HG03066 (cell line): ENCODE data around the gene SHCBP1.
"Not testable (repeated sequence)": the region's sequence is repeated elsewhere in the genome, so short reads cannot be mapped to it uniquely, and the experiment has no call there.

Experiments used
- ATAC-seq: cut with Tn5 transposase; IDR thresholded peaks from one replicate; pipeline ENCODE4 v1.9.1; 2021; ENCODE audit warnings: low read depth; ENCODE audit not compliant: unreplicated experiment

Gene SHCBP1, protein sequence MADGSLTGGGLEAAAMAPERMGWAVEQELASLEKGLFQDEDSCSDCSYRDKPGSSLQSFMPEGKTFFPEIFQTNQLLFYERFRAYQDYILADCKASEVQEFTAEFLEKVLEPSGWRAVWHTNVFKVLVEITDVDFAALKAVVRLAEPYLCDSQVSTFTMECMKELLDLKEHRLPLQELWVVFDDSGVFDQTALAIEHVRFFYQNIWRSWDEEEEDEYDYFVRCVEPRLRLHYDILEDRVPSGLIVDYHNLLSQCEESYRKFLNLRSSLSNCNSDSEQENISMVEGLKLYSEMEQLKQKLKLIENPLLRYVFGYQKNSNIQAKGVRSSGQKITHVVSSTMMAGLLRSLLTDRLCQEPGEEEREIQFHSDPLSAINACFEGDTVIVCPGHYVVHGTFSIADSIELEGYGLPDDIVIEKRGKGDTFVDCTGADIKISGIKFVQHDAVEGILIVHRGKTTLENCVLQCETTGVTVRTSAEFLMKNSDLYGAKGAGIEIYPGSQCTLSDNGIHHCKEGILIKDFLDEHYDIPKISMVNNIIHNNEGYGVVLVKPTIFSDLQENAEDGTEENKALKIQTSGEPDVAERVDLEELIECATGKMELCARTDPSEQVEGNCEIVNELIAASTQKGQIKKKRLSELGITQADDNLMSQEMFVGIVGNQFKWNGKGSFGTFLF

DNA sequence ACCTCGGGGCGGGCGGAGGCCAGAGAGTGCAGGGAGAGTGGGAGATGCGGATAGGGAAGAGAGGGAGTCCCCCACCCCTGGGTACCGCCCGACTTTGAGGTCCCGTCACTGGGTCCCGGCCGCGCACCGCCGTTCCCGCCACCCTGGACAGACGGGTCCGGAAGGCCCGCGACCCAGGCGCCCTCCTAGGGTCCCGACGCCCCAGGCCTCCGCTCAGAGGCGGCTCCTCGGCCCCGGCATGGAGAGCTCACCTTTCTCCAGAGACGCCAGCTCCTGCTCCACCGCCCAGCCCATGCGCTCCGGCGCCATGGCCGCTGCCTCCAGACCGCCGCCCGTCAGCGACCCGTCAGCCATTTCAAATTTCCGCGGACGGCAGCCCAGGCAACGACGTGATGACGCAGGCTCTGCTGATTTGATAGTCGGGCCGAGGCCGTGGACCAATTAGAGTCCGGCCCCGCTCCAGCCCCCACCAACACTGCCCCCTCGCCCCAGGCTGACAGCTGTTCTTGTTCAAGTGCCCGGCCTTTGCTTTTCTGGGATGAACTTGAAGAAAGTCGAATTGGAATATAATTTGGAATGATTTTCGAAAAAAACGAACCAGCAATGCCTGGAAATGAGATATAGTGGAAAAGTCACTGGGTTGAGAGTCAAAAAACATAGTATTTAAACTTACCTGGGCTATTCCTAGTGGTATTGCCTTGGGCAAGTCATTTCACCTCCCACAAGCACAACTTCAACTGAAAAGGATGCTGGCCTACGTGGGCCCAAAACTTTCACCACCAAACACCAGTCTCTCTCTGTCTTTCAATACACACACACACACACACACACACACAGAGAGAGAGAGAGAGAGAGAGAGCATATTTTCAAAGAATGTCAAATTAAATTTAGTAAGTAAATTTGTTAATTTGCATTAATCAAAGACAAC lies at the start of gene SHCBP1:
TSS of gene SHCBP1 (minus strand) at position 374 of the 928 bp plus-strand sequence. CDS start at position 354, 20 bp downstream.
- peak; percentile 85 for ATAC-seq

DNA sequence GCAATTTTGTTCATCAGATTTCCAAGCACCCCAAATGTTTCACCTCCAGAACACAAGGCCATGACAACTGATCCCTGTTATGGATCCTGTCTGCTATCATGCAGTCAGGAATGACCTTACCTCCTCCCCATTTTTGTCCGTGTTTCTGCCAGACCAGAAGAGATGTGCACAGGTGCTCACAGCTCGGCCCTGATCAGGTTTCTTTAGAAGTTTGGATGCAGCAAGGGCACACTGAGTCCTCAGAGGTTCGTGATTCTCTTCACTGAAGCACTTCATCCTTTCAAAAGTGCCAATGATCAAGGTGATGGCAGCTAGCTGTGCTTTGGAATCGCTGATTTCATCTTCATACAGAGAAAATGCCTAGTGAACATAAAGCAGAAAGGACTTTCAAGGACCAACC lies 40.9 kb upstream of the SHCBP1 start:
- no peak for ATAC-seq

DNA sequence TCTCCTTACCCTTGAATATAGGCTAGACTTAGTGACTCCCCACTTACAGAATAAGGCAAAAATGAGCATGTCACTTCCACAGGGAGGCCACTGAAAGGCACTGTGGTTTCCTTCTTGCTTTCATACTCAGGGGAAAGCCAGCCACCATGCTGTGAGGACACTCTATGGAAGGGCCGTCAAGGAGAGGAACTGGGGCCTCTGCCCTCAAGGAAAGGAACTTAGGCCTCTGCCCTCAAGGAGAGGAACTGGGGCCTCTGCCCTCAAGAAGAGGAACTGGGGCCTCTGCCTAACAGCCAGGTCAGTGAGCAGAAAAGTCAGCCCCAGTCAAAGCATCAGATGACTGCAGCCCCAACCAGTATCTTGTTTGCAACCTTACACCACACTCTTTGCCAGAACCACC lies 37.7 kb upstream of the SHCBP1 start:
- peak; percentile 98 for ATAC-seq

DNA sequence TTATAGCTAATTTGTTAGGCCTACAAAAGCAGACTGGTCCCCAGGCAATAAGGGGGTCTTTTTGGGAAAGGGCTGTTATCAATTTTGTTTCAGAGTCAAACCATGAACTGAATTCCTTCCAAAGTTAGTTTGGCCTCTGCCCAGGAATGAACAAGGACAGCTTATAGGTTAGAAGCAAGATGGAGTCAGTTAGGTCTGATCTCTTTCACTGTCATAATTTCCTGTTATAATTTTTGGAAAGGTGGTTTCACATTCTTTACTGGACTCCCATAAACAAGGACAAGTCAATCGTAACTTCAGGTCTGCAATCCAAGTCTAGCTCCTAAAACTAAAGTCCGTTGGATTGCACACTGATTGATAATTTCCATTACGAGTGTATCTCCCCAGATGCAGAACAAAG lies 30.1 kb upstream of the SHCBP1 start:
- ATAC-seq = no peak

DNA sequence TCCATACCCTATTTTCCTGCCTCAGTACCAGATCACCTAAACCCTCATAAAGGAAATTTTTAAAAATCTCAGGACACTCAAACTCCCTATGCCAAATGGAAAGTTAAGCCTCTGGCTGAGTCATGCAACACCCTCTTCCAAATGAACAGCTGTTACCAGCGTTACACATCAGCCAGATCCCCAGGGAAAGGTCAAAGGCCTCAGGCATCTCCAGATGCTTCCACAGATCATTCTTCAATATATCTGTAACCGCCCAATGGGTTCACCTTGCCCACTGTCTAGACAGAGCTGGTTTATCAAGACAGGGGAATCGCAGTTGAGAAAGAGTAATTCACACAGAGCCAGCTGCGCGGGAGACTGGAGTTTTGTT lies 29.1 kb upstream of the SHCBP1 start:
- no peak for ATAC-seq

DNA sequence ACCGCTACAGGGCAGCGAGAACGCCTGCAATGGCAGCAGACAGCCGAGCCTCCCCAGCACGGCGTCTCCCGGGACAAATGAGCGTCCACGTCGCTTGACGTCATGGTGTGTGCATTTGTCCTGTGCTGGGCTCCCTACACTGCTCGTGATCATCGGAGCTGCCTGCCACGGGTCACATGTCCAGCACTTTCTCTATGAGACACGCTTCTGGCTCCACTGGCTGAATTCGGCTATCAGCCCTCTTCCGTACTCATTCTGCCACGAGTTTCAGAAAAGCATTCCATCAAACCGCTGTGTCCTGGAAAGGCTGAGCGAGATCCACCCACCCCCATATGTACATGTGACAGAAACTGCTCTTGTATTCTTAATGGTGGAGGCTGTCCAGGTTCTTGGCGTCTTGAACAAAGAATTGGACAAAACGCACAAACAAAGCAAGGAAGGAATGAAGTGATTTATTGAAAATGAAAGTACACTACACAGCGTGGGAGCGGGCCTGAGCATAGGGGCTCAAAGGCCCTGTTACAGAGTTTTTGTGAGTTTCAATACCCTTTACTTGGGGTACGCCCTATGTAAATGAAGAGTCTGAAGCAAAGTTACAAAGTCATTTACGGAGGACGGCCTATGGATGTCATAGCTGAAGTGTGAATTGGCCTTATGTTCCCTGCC lies 28.5 kb upstream of the SHCBP1 start:
- ATAC-seq = no peak

DNA sequence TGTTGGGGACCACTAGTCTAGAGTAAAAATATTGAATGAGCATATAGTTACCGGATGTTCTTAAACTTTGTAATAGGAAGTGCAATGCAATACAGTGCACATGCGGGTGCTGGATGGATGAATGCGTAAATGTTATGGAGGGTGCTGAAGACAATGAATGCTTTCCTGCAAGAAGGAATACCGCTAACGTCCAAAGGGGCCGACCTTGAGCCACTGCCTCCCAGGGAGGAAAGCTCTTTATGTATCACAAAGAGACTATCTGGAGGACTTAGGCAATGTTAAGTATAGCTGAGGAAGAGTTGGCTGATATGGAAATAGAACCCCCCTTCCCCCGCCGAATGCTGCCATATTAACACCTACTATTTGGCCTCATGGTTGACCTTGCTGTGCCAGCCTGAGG lies 27.5 kb upstream of the SHCBP1 start:
- no peak for ATAC-seq

DNA sequence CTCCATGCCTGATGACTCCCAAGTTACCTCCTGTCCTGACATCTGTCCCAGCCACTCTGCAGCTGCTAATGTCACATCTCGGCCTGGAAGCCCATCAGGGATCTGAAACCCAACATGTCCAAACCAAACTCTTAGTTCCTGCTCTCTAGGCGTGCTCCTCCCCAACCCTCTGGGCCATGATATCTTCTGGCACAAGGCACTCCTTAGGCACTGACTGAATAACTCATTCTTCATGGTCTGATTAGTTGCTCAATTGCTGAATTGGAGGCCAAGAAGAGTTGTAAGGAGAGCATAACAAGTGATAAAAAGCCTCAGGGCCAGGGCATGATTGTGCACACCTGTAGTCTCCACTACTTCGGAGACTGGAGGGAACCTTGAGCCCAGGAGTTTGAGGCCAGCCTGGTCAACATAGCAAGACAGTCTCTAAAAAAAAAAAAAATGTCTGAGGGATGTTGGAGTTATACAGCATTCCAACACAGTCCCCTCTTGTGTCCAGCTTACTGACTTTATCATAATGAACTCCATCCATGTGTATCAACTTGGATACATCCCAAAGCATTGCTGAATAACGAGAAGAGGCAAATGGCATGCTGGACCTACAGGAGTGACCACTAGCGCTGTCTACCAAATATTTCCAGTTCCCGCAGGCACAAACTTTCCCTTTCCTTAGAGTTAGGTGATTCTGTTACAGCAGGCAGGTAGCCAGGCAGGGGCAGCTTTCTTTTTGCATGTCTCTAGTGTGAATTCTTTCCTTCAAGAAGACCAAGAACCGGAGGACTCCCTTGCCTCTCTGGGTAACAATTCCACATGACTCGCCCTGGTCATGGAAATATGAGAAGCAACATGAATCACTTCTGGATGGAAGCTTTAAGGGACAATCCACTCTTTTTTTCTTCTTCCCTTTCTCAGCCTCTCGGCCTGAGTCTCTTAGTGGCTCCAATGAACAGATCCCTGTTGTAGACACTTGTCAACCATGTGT lies 18.1 kb upstream of the SHCBP1 start:
- ATAC-seq = no peak

DNA sequence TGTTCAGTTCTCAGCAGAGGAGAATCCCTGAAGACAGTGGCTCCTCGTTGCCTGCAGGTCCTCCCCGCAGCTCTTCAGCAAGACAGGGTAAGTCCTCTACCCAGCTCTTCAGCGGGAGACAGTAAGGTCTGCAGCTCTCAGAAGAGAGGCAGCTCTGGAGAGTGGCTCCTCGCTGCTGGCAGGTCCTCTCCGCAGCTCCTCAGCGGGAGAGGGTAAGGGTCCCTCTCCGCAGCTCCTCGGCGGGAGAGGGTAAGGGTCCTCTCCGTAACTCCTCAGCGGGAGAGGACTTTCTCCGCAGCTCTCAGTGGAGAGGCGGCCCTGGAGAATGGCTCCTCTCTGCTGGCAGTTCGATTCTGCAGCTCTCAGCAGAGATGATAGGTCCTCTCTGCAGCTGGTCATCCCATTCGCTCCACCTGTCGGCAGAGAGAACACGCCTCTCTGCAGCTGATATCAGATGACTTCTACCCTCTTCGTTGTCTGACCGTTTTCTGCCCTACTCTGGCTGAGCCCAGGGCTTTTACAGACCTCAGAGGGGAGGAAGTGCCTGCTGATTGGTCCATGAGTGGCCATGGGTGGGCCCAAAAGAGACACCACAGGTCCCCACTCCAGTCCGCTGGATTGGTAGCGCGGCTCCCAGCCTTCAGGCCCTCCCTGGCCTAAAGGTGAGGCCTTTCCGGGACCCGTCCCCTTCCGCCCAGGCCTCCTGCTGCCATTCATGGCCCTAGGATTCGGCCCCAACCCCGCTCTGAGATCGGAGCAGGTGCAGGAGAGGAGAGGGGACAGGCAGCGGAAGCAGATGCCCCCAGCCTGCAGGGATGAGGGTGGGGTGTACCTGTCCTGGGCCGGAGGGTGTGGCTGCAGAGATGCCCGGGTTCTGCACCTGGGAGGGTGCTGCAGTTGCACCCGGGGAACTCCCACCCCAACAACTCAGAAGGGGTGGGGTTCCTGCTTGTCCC lies 11.9 kb upstream of the SHCBP1 start:
- ATAC-seq = no peak

DNA sequence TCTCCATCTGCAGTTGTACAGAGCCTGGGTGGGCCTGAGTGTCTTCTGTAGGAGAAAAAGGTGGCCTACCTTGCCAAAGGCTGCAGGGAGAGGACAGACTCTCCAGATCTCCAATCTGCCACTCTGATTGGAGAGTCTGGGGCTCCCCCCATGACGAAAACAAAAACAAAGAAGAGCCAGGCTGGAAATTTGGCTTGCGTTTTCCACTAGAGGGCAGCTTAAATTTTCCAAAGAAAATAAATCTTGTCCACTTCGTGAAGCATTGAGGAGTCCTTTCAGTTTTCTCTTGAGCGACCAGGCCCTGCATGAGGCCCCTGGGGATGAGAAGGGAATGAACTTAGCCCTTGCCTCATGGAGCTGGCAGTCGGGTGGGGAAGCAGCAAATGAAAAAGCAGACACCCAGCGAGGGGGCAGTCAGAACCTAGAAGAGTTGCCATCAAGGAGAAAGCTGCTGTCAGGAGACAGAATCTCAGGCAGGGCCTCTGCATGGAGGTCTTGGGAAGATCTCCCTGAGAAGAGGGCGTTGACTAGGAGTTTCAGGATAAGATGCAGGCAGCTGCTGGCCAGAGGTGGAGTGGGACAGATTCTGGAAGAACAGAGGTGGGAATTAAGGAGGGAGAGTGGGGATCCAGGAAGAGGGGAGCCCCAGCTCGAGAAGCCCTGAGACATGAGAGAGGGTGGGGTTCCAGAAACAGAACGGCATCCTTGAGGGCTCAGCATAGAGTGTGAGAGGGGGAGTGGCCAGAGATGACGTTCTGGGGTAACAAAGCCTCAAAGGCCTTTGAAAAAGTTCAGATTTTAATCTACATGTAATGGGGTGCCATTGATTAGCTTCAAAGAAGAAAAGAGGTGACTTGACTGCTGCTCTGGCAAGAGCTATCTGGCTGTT lies 8.4 kb upstream of the SHCBP1 start:
- ATAC-seq = no peak

DNA sequence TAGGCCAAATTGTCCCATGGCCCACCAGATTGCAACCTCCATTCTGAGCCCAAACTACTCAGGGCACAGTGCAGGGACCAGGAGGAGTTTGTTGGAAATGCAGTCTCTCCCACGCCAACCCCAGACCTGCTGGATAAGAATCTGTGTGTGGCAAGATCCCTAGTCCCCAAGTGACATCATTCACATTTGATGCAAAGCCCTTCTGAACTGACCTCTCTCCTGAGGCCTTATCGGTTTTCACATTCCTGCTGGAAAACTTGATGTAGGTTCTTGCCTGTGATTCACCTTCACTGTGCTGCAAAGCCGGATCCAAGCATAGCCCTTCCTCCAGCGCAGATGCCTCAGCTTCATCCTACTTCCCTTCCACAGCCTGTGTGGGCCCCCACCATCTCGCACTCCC lies 6.6 kb upstream of the SHCBP1 start:
- ATAC-seq = no peak

DNA sequence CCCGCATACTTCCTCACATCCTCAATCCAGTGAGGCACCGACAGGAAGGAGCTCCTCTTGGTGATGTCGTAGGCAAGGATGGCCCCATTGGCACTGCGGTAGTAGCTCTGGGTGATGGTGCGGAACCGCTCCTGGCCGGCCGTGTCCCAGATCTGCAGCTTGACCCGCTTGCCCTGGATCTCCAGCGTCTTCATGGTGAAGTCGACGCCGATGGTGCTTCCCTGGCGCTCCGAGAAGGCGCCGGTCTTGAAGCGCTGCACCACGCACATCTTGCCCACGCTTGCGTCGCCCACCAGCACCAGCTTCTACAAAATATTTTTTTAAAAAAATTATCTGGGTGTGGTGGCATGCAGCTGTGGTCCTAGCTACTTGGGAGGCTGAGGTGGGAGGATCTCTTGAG lies 5.5 kb upstream of the SHCBP1 start:
- ATAC-seq = not testable (repeated sequence)

DNA sequence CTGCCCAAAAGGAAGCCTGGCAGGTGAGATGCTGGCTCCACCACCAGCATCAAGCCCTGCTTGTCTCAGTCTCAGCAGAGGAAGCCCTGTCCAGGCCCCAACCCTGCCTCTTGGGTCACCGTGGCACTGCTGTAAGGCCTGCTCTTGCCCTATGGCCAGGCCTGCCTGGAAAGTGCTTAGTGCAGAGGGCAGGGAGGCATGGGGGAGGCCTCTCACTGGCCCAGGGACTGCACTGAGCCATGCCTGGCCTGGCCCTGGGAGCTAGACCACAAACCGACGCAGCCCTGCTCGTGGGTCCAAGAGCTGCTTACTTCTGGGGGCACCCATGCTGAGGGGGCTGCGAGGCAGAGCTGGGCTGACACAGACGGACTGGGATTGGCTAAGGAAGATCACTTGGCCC lies 3.7 kb upstream of the SHCBP1 start:
- not testable (repeated sequence) for ATAC-seq

DNA sequence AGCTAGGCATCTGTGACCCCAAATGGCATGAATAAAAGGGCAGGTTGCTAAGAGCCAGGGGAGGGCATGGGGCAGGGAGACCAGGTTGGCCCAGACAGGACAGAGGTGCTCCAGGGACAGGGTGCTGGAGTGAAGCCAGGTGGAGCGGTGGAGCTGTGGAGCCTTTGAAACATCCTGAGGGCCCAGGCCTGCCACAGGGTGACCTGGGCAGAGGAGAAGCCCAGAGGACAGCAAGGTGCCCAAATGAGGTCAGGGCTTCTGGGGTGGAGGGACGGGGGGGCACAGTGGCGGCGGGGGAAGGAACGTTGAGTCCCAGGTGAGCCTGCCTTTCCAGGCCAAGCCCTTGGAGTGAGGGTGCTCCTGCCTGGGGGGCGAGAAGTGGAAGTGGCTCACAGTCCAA lies 2.5 kb upstream of the SHCBP1 start:
- not testable (repeated sequence) for ATAC-seq

DNA sequence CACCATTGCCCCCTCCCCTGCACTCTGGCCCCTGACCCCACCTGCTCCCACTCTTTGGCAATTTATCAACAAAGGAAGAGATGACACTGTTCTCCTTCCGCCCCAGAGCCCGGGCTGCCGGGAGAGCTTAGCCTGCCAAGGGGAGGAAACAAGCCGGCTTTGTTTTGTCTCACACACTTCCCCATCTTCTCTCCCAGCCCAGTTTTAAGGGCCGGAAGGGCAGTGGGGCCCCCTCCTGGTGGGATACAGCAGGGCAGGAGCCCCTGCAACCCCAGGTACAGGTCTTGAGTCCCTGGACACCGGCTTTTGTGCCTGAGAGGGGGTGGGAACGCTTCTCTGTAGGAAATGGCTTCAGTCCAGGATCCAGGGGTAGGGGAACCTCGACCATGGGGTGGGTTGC lies 2.1 kb upstream of the SHCBP1 start:
- ATAC-seq = not testable (repeated sequence)

DNA sequence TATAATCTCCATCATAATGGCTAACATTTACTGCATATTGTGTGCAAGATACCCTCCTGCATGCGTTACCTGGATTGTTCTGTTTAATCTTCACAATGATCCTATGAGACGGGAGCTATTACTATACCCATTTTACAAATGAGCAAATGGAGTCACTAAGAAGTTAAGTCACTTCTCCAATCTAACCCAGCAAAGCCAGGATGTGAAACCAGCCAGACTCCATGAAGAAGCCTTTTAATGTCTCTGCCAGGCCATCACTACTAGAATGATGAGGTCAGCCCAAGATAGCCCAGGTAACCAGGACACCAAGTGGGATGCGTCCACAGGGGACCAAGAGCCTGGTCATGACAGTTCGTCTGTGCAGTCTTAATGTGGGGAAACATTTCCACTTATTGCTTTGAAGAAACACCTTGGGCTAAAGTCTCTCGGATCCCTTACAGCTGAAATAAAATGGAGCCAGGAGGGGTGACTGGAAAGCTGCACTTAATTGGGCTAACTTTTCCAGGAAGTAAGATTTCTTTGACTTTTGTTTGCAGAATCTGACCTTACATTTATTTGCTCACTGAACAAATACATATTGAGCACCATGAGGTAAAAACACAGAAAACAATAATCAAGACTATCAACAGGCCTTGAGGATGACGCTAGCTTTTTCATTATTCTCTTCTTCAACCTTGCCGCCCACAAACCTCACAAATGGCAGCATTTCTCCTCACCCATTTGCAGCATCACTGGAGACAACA lies 926 bp upstream of the SHCBP1 start:
- ATAC-seq = no peak
